H9 (cell line): Measurements from ENCODE around the gene PAQR7. TPM values are rescaled to one million over a fixed set of nuclear protein-coding genes. Genes with fewer than 3 reads are reported as not detected.

Source experiments
- DNase-seq: peaks from one replicate; pipeline ENCODE4 v3.0.0-alpha.2; 2017
- H2AFZ ChIP-seq: one replicate; pipeline ENCODE4 v1.6.1; 2013; ENCODE audit warnings: mild to moderate bottlenecking, low read length, control low read depth, moderate library complexity
- H2AK5ac ChIP-seq: 2 replicates; pipeline ENCODE4 v1.6.1; 2013; ENCODE audit warnings: low read length, control low read depth, mixed read lengths; ENCODE audit not compliant: insufficient read length
- H2BK120ac ChIP-seq: one replicate; pipeline ENCODE4 v1.6.1; 2013; ENCODE audit warnings: low read depth, mild to moderate bottlenecking, low read length, control low read depth, inconsistent platforms; ENCODE audit not compliant: poor library complexity, severe bottlenecking
- H2BK12ac ChIP-seq: 2 replicates; pipeline ENCODE4 v1.6.1; 2013; ENCODE audit warnings: low read length, control low read depth, mixed read lengths, low read depth; ENCODE audit not compliant: insufficient read length
- H2BK15ac ChIP-seq: 2 replicates; pipeline ENCODE4 v1.6.1; 2013; ENCODE audit warnings: low read depth, low read length, control low read depth
- H2BK20ac ChIP-seq: one replicate; pipeline ENCODE4 v1.6.1; 2013; ENCODE audit warnings: low read depth, mild to moderate bottlenecking, low read length, control low read depth, inconsistent platforms; ENCODE audit not compliant: poor library complexity, severe bottlenecking
- H2BK5ac ChIP-seq: 2 replicates; pipeline ENCODE4 v1.6.1; 2013; ENCODE audit warnings: low read length, control low read depth, mixed read lengths; ENCODE audit not compliant: insufficient read length
- H3K14ac ChIP-seq: 2 replicates; pipeline ENCODE4 v1.6.1; 2013; ENCODE audit warnings: low read length, control low read depth; ENCODE audit not compliant: insufficient read depth
- H3K18ac ChIP-seq: 2 replicates; pipeline ENCODE4 v1.6.1; 2013; ENCODE audit warnings: low read depth, mild to moderate bottlenecking, mixed read lengths, low read length, control low read depth; ENCODE audit not compliant: insufficient read length
- H3K23ac ChIP-seq: 2 replicates; pipeline ENCODE4 v1.6.1; 2013; ENCODE audit warnings: low read length, control low read depth, mixed read lengths, low read depth; ENCODE audit not compliant: insufficient read length
- H3K23me2 ChIP-seq: 2 replicates; pipeline ENCODE4 v1.6.1; 2013; ENCODE audit warnings: low read depth, mild to moderate bottlenecking, mixed read lengths, low read length, control low read depth; ENCODE audit not compliant: insufficient read length, poor library complexity, severe bottlenecking
- H3K27ac ChIP-seq: 2 replicates; pipeline ENCODE4 v1.5.1; 2013; ENCODE audit warnings: low read length, control low read depth, mixed read lengths, low read depth; ENCODE audit not compliant: insufficient read length
- H3K27me3 ChIP-seq: 2 replicates; pipeline ENCODE4 v1.6.1; 2013; ENCODE audit warnings: low read length, control low read depth, inconsistent platforms; ENCODE audit not compliant: insufficient read depth
- H3K4ac ChIP-seq: 2 replicates; pipeline ENCODE4 v1.6.1; 2013; ENCODE audit warnings: low read depth, mild to moderate bottlenecking, control low read depth, inconsistent platforms, low read length, moderate library complexity
- H3K4me1 ChIP-seq: 2 replicates; pipeline ENCODE4 v1.6.1; 2013; ENCODE audit warnings: low read length, control low read depth, inconsistent platforms; ENCODE audit not compliant: insufficient read depth
- H3K4me2 ChIP-seq: 2 replicates; pipeline ENCODE4 v1.6.1; 2013; ENCODE audit warnings: low read length, control low read depth, mixed read lengths; ENCODE audit not compliant: insufficient read length, insufficient read depth
- H3K56ac ChIP-seq: 2 replicates; pipeline ENCODE4 v1.6.1; 2013; ENCODE audit warnings: low read depth, mild to moderate bottlenecking, mixed read lengths, low read length, control low read depth; ENCODE audit not compliant: insufficient read length
- H3K79me1 ChIP-seq: 2 replicates; pipeline ENCODE4 v1.6.1; 2013; ENCODE audit warnings: low read depth, mild to moderate bottlenecking, moderate library complexity, low read length, control low read depth, inconsistent platforms; ENCODE audit not compliant: insufficient read depth, poor library complexity, severe bottlenecking
- H3K79me2 ChIP-seq: 2 replicates; pipeline ENCODE4 v1.6.1; 2013; ENCODE audit warnings: low read length, control low read depth, inconsistent platforms; ENCODE audit not compliant: insufficient read depth
- H3K9ac ChIP-seq: 2 replicates; pipeline ENCODE4 v1.6.1; 2013; ENCODE audit warnings: low read length, control low read depth, mixed read lengths; ENCODE audit not compliant: insufficient read length; ENCODE audit errors: extremely low read depth
- H3K9me3 ChIP-seq: one replicate; pipeline ENCODE4 v1.6.1; 2013; ENCODE audit warnings: low read depth, low read length, inconsistent platforms; ENCODE audit not compliant: control insufficient read depth
- H3T11ph ChIP-seq: one replicate; pipeline ENCODE4 v1.6.1; 2013; ENCODE audit warnings: mild to moderate bottlenecking, low read length, control low read depth, inconsistent platforms
- H4K20me1 ChIP-seq: one replicate; pipeline ENCODE4 v1.6.1; 2013; ENCODE audit not compliant: control insufficient read depth, insufficient read length, insufficient read depth
- H4K5ac ChIP-seq: 2 replicates; pipeline ENCODE4 v1.6.1; 2013; ENCODE audit warnings: low read depth, mild to moderate bottlenecking, mixed read lengths, low read length, control low read depth; ENCODE audit not compliant: insufficient read length
- H4K8ac ChIP-seq: replicated peaks from 2 replicates; pipeline ENCODE4 v1.6.1; 2013; ENCODE audit warnings: low read length, control low read depth, mixed read lengths, low read depth; ENCODE audit not compliant: insufficient read length
- H4K91ac ChIP-seq: 2 replicates; pipeline ENCODE4 v1.6.1; 2013; ENCODE audit warnings: low read depth, mild to moderate bottlenecking, moderate library complexity, mixed read lengths, low read length, control low read depth; ENCODE audit not compliant: insufficient read length
- H3K27ac Mint-ChIP-seq, 3 experiments: 2 replicates in 2 of 3; 3 replicates in 1 of 3; pipeline ENCODE4 v1.8.0; 2020 to 2021; ENCODE audit warnings: mixed read lengths in 3 of 3, mild to moderate bottlenecking in 1 of 3, moderate library complexity in 1 of 3
- H3K27me3 Mint-ChIP-seq: 2 replicates; pipeline ENCODE4 v1.8.0; 2021; ENCODE audit warnings: low read depth, mild to moderate bottlenecking, moderate library complexity, mixed read lengths
- H3K36me3 Mint-ChIP-seq, 3 experiments: 2 replicates in 2 of 3; 3 replicates in 1 of 3; pipeline ENCODE4 v1.8.0; 2020 to 2021; ENCODE audit warnings: low read depth in 3 of 3, mixed read lengths in 3 of 3; ENCODE audit not compliant: insufficient read depth in 1 of 3
- H3K4me1 Mint-ChIP-seq, 2 experiments: 2 replicates each; pipeline ENCODE4 v1.8.0; 2020; ENCODE audit warnings: mixed read lengths in 2 of 2
- H3K4me3 Mint-ChIP-seq, 2 experiments: 2 replicates in 1 of 2; 3 replicates in 1 of 2; pipeline ENCODE4 v1.8.0; 2020 to 2021; ENCODE audit warnings: mild to moderate bottlenecking in 2 of 2, mixed read lengths in 2 of 2, moderate library complexity in 1 of 2
- H3K9me3 Mint-ChIP-seq, 2 experiments: 2 replicates in 1 of 2; 3 replicates in 1 of 2; pipeline ENCODE4 v1.8.0; 2020; ENCODE audit warnings: mild to moderate bottlenecking in 2 of 2, mixed read lengths in 2 of 2, moderate library complexity in 1 of 2
- CTCF ChIP-seq: fragments of 200-600 bp; sonication (generic); conservative IDR thresholded peaks from 3 replicates; pipeline ENCODE4 v1.8.0; 2021; ENCODE audit warnings: antibody characterized with exemption, mild to moderate bottlenecking
- WGBS: extraction: QIAGEN DNeasy Blood & Tissue Kit; methylation state at CpG from one replicate; pipeline ENCODE4 v1.1.7; 2013; ENCODE audit warnings: missing lambda C conversion rate, low lambda C conversion rate, mixed read lengths; ENCODE audit not compliant: insufficient read length; ENCODE audit errors: extremely low coverage; 5-methylcytosine and 5-hydroxymethylcytosine counted together
- total RNA-seq: library from RNA; stranded (reverse); gene quantifications from 2 replicates; pipeline ENCODE4 v1.2.1, GENCODE V29; 2021

PAQR7 gene
- total RNA-seq, 1 experiment from 2014 or later, result 6.3 TPM

- no peak overlapping the region for H3K23ac ChIP-seq
- no peak overlapping the region for H4K91ac ChIP-seq
- H3K27me3 ChIP-seq, result no peaks in the 10 kb centered on the region
- H4K8ac ChIP-seq, result no peak overlapping the region
- no peaks in the 10 kb centered on the region for H3K9me3 ChIP-seq
- no peaks in the 10 kb centered on the region for H4K20me1 ChIP-seq
- peaks cover 18% of the 10 kb centered on the region; the same call in 1 of the 2 replicates for H3K79me2 ChIP-seq
- no peak overlapping the region for H3K27ac ChIP-seq
- peaks cover 4% of the 10 kb centered on the region for H3K23me2 ChIP-seq
- H3K14ac ChIP-seq, result no peak overlapping the region
- H3K4me3 Mint-ChIP-seq, result no peak overlapping the region
- peaks cover 0 to 2% of the 10 kb centered on the region in 2 experiments; a peak in 2 of 5 replicates for H3K9me3 Mint-ChIP-seq
- H3K27ac Mint-ChIP-seq, result no peak overlapping the region
- no peak overlapping the region for H2AK5ac ChIP-seq
- H2BK20ac ChIP-seq, result no peak overlapping the region
- H2BK12ac ChIP-seq, result no peak overlapping the region
- TF ChIP-seq CTCF, result no peak
- no peak overlapping the region for H4K5ac ChIP-seq
- no peak overlapping the region for H2BK5ac ChIP-seq
- H3K4ac ChIP-seq, result no peak overlapping the region
- no peak for DNase-seq
- H3K27me3 Mint-ChIP-seq, result peaks cover 20% of the 10 kb centered on the region
- peaks cover 25 to 31% of the 10 kb centered on the region in 2 experiments for H3K4me1 Mint-ChIP-seq
- WGBS, result no CpG with 5 or more reads among the region's 1 CpG
- H2BK120ac ChIP-seq, result no peak overlapping the region
- H3K4me1 ChIP-seq, result no peaks in the 10 kb centered on the region
- no peaks in the 10 kb centered on the region for H3K79me1 ChIP-seq
- H3K4me2 ChIP-seq, result no peak overlapping the region
- H3K9ac ChIP-seq, result no peak overlapping the region
- H3K56ac ChIP-seq, result no peak overlapping the region
- no peak overlapping the region for H3K18ac ChIP-seq
- H3T11ph ChIP-seq, result no peak overlapping the region
- peaks cover 7 to 18% (median 11%) of the 10 kb centered on the region in 3 experiments for H3K36me3 Mint-ChIP-seq
- H2BK15ac ChIP-seq, result no peak overlapping the region
- H2AFZ ChIP-seq, result no peak overlapping the region
These were observed 32.7 kb upstream of the PAQR7 start for GRCh38 chr1:25908161-25908560.
